GM13976 (cell line): Measurements from ENCODE around the gene SCML1.

Source experiments
- DNase-seq: peaks from one replicate; pipeline ENCODE4 v3.0.0; 2012; ENCODE audit warnings: low spot score
- in situ Hi-C: fragments of 300-500 bp; cut with MboI; formaldehyde crosslinking; loops from one replicate; pipeline ENCODE4 v1.12.0; 2022; ENCODE audit warnings: low sequenced_read_pairs, mixed read lengths, inconsistent platforms; ENCODE audit not compliant: unreplicated experiment
- TF ChIP-seq, protein P1 (sequence below): IDR thresholded peaks from 2 replicates; pipeline ENCODE4 v1.5.1; 2012; ENCODE audit warnings: borderline replicate concordance, mild to moderate bottlenecking; ENCODE audit not compliant: insufficient read depth; ENCODE audit errors: extremely low read depth, missing control alignments, control extremely low read depth

SCML1 gene

GRCh38 chrX:17802756-17803155 is 65.5 kb downstream of the SCML1 start:
- in situ Hi-C loops, result no loop called here
- no peak for DNase-seq
- TF ChIP-seq, protein P1, sequence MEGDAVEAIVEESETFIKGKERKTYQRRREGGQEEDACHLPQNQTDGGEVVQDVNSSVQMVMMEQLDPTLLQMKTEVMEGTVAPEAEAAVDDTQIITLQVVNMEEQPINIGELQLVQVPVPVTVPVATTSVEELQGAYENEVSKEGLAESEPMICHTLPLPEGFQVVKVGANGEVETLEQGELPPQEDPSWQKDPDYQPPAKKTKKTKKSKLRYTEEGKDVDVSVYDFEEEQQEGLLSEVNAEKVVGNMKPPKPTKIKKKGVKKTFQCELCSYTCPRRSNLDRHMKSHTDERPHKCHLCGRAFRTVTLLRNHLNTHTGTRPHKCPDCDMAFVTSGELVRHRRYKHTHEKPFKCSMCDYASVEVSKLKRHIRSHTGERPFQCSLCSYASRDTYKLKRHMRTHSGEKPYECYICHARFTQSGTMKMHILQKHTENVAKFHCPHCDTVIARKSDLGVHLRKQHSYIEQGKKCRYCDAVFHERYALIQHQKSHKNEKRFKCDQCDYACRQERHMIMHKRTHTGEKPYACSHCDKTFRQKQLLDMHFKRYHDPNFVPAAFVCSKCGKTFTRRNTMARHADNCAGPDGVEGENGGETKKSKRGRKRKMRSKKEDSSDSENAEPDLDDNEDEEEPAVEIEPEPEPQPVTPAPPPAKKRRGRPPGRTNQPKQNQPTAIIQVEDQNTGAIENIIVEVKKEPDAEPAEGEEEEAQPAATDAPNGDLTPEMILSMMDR, result no peak

- in situ Hi-C loops, result no loop called here
- TF ChIP-seq, protein P1, result no peak
- DNase-seq, result no peak
These were observed 66.2 kb downstream of the SCML1 start for GRCh38 chrX:17803449-17803848.
